ENCODE measurements around the gene COL6A6.

Gene COL6A6

DNA sequence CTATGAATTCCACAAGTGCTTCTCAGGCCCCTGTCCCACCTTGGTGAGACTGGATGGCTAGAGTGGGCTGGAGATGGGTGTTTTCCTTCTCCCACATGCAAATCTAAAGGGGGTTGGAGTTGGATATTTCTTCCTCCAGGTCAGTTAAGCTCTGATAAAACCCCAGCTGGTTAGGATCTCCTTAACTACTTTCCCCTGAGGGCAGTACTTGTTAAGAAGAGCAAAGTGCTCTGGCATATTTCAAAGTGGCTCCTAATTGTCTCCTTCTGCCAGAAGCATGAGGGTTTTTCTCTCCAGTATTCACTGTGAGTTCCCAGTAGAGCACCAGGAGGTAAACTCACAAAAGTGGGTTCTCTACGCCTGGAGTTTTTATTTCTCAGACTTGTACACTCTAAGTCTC, 31.4 kb downstream of the COL6A6 start:
- Histone ChIP-seq H3K27ac (ENCODE audit: low read depth, low read length) (no peak overlapping the region), H3K9ac (ENCODE audit: low read length) (no peak overlapping the region), H3F3A (ENCODE audit: insufficient read depth) (no peaks in the 10 kb centered on the region), H3K4me2 (ENCODE audit: low read depth, low read length, poor library complexity, severe bottlenecking) (no peak overlapping the region), H3K9me2 (replicated peaks; ENCODE audit: insufficient read depth, low read length) (no peaks in the 10 kb centered on the region), H3K27me3 (ENCODE audit: low read length) (no peaks in the 10 kb centered on the region), H3K4me3 (ENCODE audit: insufficient read depth, low read length, poor library complexity, severe bottlenecking) (no peak overlapping the region), H3K79me2 (ENCODE audit: insufficient read depth, low read length) (no peaks in the 10 kb centered on the region), H4K20me1 (ENCODE audit: low read depth, low read length) (no peaks in the 10 kb centered on the region), H3K9me3 (ENCODE audit: insufficient read depth, low read length) (no peaks in the 10 kb centered on the region), H2AFZ (ENCODE audit: low read depth, low read length, severe bottlenecking) (no peak overlapping the region), H3K36me3 (ENCODE audit: low read length) (no peaks in the 10 kb centered on the region)
- no peak for TF ChIP-seq EZH2phosphoT487 (conservative IDR thresholded peaks at IDR 0.05; ENCODE audit: low read length)
- TF ChIP-seq, protein P1, sequence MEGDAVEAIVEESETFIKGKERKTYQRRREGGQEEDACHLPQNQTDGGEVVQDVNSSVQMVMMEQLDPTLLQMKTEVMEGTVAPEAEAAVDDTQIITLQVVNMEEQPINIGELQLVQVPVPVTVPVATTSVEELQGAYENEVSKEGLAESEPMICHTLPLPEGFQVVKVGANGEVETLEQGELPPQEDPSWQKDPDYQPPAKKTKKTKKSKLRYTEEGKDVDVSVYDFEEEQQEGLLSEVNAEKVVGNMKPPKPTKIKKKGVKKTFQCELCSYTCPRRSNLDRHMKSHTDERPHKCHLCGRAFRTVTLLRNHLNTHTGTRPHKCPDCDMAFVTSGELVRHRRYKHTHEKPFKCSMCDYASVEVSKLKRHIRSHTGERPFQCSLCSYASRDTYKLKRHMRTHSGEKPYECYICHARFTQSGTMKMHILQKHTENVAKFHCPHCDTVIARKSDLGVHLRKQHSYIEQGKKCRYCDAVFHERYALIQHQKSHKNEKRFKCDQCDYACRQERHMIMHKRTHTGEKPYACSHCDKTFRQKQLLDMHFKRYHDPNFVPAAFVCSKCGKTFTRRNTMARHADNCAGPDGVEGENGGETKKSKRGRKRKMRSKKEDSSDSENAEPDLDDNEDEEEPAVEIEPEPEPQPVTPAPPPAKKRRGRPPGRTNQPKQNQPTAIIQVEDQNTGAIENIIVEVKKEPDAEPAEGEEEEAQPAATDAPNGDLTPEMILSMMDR (IDR thresholded peaks at IDR 0.05; ENCODE audit: insufficient read depth, low read length, poor library complexity, severe bottlenecking) = no peak

DNA sequence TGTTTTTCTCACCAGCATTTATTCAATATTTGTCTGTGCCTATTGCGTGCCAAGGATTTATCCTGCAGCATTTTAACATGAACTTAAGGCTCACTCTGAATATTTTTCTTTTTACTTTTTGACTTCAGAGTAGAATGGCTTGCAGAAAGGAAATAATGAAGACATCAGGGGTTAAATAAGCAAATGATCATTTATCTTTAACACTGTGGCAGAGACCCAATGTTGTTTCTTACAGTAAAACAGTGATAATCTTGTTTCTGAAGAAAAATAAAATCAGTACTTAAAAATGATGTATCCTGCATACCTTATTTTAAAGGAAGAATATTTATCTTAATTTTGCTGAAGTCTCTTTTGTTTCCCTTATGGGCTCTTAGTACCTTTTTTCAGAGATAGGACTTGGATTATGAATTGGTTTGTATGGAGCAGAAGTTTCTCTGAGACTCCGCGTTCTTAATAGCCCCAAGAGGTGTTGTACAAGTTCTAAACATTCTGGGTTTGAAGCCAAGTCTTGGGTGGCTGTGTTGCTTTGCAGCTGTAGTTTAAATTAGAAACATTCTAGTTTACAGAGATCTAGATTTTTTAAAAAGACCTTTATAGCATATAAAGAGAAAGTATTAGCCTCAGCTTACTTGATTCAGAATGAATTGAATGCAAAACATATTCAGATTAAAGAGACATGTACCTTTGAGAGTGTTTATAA, 40.5 kb downstream of the COL6A6 start:
- H3K9me3 ChIP-seq (ENCODE audit: insufficient read depth, low read length) = no peaks in the 10 kb centered on the region
- no peak overlapping the region for H3K4me3 ChIP-seq (ENCODE audit: insufficient read depth, low read length, poor library complexity, severe bottlenecking)
- no peak overlapping the region for H2AFZ ChIP-seq (ENCODE audit: low read depth, low read length, severe bottlenecking)
- no peaks in the 10 kb centered on the region for H3K79me2 ChIP-seq (ENCODE audit: insufficient read depth, low read length)
- no peaks in the 10 kb centered on the region for H3F3A ChIP-seq (ENCODE audit: insufficient read depth)
- H3K27ac ChIP-seq (ENCODE audit: low read depth, low read length) = no peak overlapping the region
- H3K4me2 ChIP-seq (ENCODE audit: low read depth, low read length, poor library complexity, severe bottlenecking) = no peak overlapping the region
- H3K9me2 ChIP-seq (replicated peaks; ENCODE audit: insufficient read depth, low read length) = no peaks in the 10 kb centered on the region
- no peak overlapping the region for H3K9ac ChIP-seq (ENCODE audit: low read length)
- TF ChIP-seq, protein P1 (IDR thresholded peaks at IDR 0.05; ENCODE audit: insufficient read depth, low read length, poor library complexity, severe bottlenecking) = no peak
- no peak for TF ChIP-seq EZH2phosphoT487 (conservative IDR thresholded peaks at IDR 0.05; ENCODE audit: low read length)
- no peaks in the 10 kb centered on the region for H4K20me1 ChIP-seq (ENCODE audit: low read depth, low read length)
- no peaks in the 10 kb centered on the region for H3K27me3 ChIP-seq (ENCODE audit: low read length)
- no peaks in the 10 kb centered on the region for H3K36me3 ChIP-seq (ENCODE audit: low read length)

DNA sequence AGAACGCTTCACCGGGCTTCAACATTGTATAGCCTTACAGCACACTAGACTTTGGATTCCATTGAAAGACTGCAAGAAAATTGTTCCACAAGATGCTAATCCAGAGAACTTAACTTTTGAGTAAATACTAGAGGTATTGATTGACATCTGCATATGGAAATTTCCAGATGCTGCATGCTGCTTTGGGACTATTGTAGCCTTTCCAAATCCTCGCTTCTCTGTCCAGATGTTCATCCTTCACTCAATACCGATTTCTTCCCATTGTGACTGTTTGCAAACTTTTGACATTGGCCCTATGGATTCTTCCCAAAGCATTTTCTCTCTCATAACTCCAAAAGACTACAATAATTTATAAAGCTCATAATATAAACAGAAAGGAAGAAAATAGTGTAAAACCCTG, 41.4 kb downstream of the COL6A6 start:
- H3K27me3 ChIP-seq (ENCODE audit: low read length) = no peaks in the 10 kb centered on the region
- no peaks in the 10 kb centered on the region for H3K9me2 ChIP-seq (replicated peaks; ENCODE audit: insufficient read depth, low read length)
- no peak overlapping the region for H2AFZ ChIP-seq (ENCODE audit: low read depth, low read length, severe bottlenecking)
- H3K36me3 ChIP-seq (ENCODE audit: low read length) = no peaks in the 10 kb centered on the region
- TF ChIP-seq EZH2phosphoT487 (conservative IDR thresholded peaks at IDR 0.05; ENCODE audit: low read length) = no peak
- TF ChIP-seq, protein P1 (IDR thresholded peaks at IDR 0.05; ENCODE audit: insufficient read depth, low read length, poor library complexity, severe bottlenecking) = no peak
- H3K9ac ChIP-seq (ENCODE audit: low read length) = no peak overlapping the region
- no peak overlapping the region for H3K4me2 ChIP-seq (ENCODE audit: low read depth, low read length, poor library complexity, severe bottlenecking)
- no peak overlapping the region for H3K27ac ChIP-seq (ENCODE audit: low read depth, low read length)
- no peaks in the 10 kb centered on the region for H3F3A ChIP-seq (ENCODE audit: insufficient read depth)
- H3K4me3 ChIP-seq (ENCODE audit: insufficient read depth, low read length, poor library complexity, severe bottlenecking) = no peak overlapping the region
- no peaks in the 10 kb centered on the region for H3K9me3 ChIP-seq (ENCODE audit: insufficient read depth, low read length)
- H4K20me1 ChIP-seq (ENCODE audit: low read depth, low read length) = no peaks in the 10 kb centered on the region
- no peaks in the 10 kb centered on the region for H3K79me2 ChIP-seq (ENCODE audit: insufficient read depth, low read length)

Data from SU-DHL-6 (cell line).